Measurements from ENCODE around the gene SLC16A12.

GRCh38 chr10:89398003-89398749 is 137.2 kb downstream of the SLC16A12 start:
- TF ChIP-seq POLR2AphosphoS5 (IDR thresholded peaks at IDR 0.05) (no peak), POLR2A (IDR thresholded peaks at IDR 0.05) (no peak)

Data from spleen (tissue), 3 donors.